HEK293 (cell line): ENCODE results near the gene PMFBP1.

Experiments used
- CTCF ChIA-PET: fragments of 350-600 bp; formaldehyde crosslinking; extraction: SDS; loops from one replicate; lab custom pipeline; 2021; ENCODE audit warnings: antibody characterized with exemption; lab: Yijun Ruan, JAX
- POLR2A ChIA-PET: fragments of 300-600 bp; formaldehyde crosslinking; extraction: SDS; loops from one replicate; lab custom pipeline; 2020; ENCODE audit warnings: antibody characterized with exemption, inconsistent platforms; lab: Yijun Ruan, JAX
- H3K27ac ChIP-seq: fragments of 200-500 bp; sonication (Bioruptor generic); 2 replicates; pipeline ENCODE4 v1.5.1; 2014; ENCODE audit warnings: low read depth, low read length, control low read depth, inconsistent platforms; ENCODE audit errors: extremely low read depth
- H3K36me3 ChIP-seq, 2 experiments: fragments of 200-500 bp in 1 of 2; sonication (Bioruptor generic) in 1 of 2; 1 replicate in 1 of 2; 2 replicates in 1 of 2; pipeline ENCODE4 v1.5.1; 2014 to 2017; ENCODE audit warnings: inconsistent platforms in 2 of 2, low read length in 2 of 2; ENCODE audit not compliant: control insufficient read depth in 2 of 2, insufficient read depth in 1 of 2
- H3K4me1 ChIP-seq: fragments of 200-500 bp; sonication (Bioruptor generic); 2 replicates; pipeline ENCODE4 v1.5.1; 2014; ENCODE audit warnings: mild to moderate bottlenecking, low read length, inconsistent platforms; ENCODE audit not compliant: control insufficient read depth, insufficient read depth
- H3K4me3 ChIP-seq: 2 replicates; pipeline ENCODE4 v1.5.1; 2011; ENCODE audit warnings: low read depth, mild to moderate bottlenecking, control low read depth, low read length, moderate library complexity
- H3K9me3 ChIP-seq: fragments of 200-500 bp; sonication (Bioruptor generic); 2 replicates; pipeline ENCODE4 v1.5.1; 2014; ENCODE audit warnings: low read depth, low read length, inconsistent platforms; ENCODE audit not compliant: control insufficient read depth, insufficient read depth
- BCL11B ChIP-seq: fragments of 450-650 bp; formaldehyde crosslinking; IDR thresholded peaks from 2 replicates; pipeline ENCODE4 v1.5.1; 2016; ENCODE audit warnings: low read depth, missing biosample characterization, missing genetic modification characterization
- GLIS1 ChIP-seq: fragments of 450-650 bp; formaldehyde crosslinking; IDR thresholded peaks from 2 replicates; pipeline ENCODE4 v1.5.1; 2016; ENCODE audit warnings: missing biosample characterization, missing genetic modification characterization
- REPIN1 ChIP-seq: fragments of 450-650 bp; formaldehyde crosslinking; IDR thresholded peaks from 2 replicates; pipeline ENCODE4 v1.5.1; 2017; ENCODE audit warnings: missing biosample characterization, missing genetic modification characterization, low read depth
- SALL2 ChIP-seq: fragments of 450-650 bp; formaldehyde crosslinking; IDR thresholded peaks from 2 replicates; pipeline ENCODE4 v1.5.0; 2017; ENCODE audit warnings: missing biosample characterization, mild to moderate bottlenecking, missing genetic modification characterization, borderline replicate concordance
- ZNF335 ChIP-seq: fragments of 450-650 bp; formaldehyde crosslinking; conservative IDR thresholded peaks from 2 replicates; pipeline ENCODE4 v1.5.1; 2016; ENCODE audit warnings: missing biosample characterization, missing genetic modification characterization
- ZNF404 ChIP-seq: fragments of 450-650 bp; formaldehyde crosslinking; IDR thresholded peaks from 2 replicates; pipeline ENCODE4 v1.5.1; 2017; ENCODE audit warnings: missing biosample characterization, missing genetic modification characterization
- ZNF423 ChIP-seq: fragments of 450-650 bp; formaldehyde crosslinking; IDR thresholded peaks from 2 replicates; pipeline ENCODE4 v1.5.1; 2016; ENCODE audit warnings: missing biosample characterization, missing genetic modification characterization
- ZNF514 ChIP-seq: fragments of 450-650 bp; formaldehyde crosslinking; IDR thresholded peaks from 2 replicates; pipeline ENCODE4 v1.5.1; 2016; ENCODE audit warnings: missing biosample characterization, missing genetic modification characterization
- ZNF654 ChIP-seq: fragments of 450-650 bp; formaldehyde crosslinking; IDR thresholded peaks from 2 replicates; pipeline ENCODE4 v1.5.1; 2016; ENCODE audit warnings: low read depth, missing biosample characterization, missing genetic modification characterization
- ZNF677 ChIP-seq: fragments of 450-650 bp; IDR thresholded peaks from 2 replicates; pipeline ENCODE4 v1.5.0; 2018; ENCODE audit warnings: missing biosample characterization, mild to moderate bottlenecking, missing genetic modification characterization, moderate library complexity
- TF ChIP-seq, protein P1 (sequence below): fragments of 450-650 bp; formaldehyde crosslinking; IDR thresholded peaks from 2 replicates; pipeline ENCODE4 v1.5.1; 2016; ENCODE audit warnings: missing biosample characterization, missing genetic modification characterization

The PMFBP1 gene

DNA sequence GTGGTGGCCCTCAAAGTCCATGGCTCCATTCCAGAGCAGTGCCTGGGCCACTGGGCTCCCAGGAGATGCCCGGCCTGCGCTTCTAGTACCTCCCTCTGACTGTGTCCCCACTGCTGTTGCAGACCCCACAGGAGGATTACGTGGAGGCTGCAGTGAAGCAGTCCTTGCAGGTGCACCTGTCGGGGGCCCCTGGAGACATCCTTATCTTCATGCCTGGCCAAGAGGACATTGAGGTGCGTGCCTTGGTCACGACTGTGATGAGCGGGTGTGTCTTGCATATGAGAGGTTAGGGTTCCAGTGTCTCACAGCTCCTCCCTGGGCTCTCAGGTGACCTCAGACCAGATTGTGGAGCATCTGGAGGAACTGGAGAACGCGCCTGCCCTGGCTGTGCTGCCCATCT lies 67.0 kb downstream of the PMFBP1 start:
- Histone ChIP-seq H3K36me3 (peaks cover 16 to 100% of the 10 kb centered on the region in 2 experiments), H3K9me3 (no peaks in the 10 kb centered on the region), H3K4me1 (no peaks in the 10 kb centered on the region), H3K4me3 (no peak overlapping the region), H3K27ac (no peak overlapping the region)
- ChIA-PET POLR2A (no interaction called here), CTCF (interaction anchor here (1.8 kb wide), 1 partner anchor 38 kb away, joined by 4 read pairs; no protein-coding TSS in a partner anchor)
- no peak for TF ChIP-seq SALL2
- no peak for TF ChIP-seq REPIN1 (tag by site-specific recombination)

DNA sequence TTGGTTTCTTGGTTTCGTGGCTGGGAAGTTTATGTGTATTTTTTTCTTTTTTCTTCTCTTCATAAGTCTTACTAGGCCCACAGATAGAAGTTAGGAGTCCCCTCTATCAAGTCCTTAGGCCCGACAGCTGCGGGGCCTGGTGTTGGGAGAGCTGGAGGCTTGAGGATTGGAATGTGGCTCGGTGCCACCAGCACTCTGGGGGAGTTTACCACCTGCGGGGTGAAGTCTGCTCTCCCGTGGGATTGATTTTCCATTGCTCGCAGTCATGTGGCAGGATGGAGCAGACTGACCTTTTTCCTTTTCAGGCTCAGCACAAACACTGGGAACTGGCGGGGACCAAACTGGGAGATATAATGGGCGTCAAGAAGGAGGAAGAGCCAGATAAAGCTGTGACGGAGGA lies 70.8 kb downstream of the PMFBP1 start:
- H3K9me3 ChIP-seq = no peaks in the 10 kb centered on the region
- peak; percentile 39; the same call in 1 of the 2 replicates for TF ChIP-seq GLIS1 (tag by site-specific recombination)
- no peak for TF ChIP-seq ZNF404 (tag by site-specific recombination)
- TF ChIP-seq, all 188 proteins: peak for 1
- H3K27ac ChIP-seq = no peak overlapping the region
- peaks cover 12 to 99% of the 10 kb centered on the region in 2 experiments for H3K36me3 ChIP-seq
- ChIA-PET CTCF (interaction anchor here (0.9 kb wide), 1 partner anchor 26 kb away, joined by 4 read pairs; no protein-coding TSS in a partner anchor), POLR2A (no interaction called here)
- no peaks in the 10 kb centered on the region for H3K4me1 ChIP-seq
- H3K4me3 ChIP-seq = no peak overlapping the region

DNA sequence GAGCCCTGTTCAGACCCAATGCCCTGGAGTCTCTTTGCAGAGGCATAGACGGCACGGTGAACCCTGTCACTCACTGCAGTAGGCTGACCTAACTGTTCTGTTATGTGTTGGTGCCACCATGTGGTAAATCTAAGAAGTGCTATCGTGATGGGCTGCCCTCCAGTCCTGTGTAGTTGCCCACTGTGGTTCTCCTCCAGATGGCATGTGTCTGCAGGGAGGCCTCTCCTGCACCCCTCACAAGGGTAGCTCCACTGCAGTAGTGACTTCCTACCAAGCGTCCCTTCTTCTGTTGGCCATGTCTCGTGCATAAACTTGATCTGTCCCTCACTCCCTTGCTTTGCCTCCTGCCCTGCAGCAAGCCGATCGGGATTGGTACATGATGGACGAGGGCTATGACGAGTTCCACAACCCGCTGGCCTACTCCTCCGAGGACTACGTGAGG lies 72.6 kb downstream of the PMFBP1 start:
- Histone ChIP-seq H3K4me3 (no peak overlapping the region), H3K27ac (no peak overlapping the region), H3K4me1 (peaks cover 4% of the 10 kb centered on the region; the same call in 1 of the 2 replicates), H3K36me3 (peaks cover 12 to 87% of the 10 kb centered on the region in 2 experiments), H3K9me3 (no peaks in the 10 kb centered on the region)
- ChIA-PET CTCF (interaction anchor here (0.8 to 1.6 kb wide), 7 partner anchors 9 to 33 kb away, joined by 3 to 9 read pairs (median 5); no protein-coding TSS in a partner anchor), POLR2A (no interaction called here)
- TF ChIP-seq, protein P1, sequence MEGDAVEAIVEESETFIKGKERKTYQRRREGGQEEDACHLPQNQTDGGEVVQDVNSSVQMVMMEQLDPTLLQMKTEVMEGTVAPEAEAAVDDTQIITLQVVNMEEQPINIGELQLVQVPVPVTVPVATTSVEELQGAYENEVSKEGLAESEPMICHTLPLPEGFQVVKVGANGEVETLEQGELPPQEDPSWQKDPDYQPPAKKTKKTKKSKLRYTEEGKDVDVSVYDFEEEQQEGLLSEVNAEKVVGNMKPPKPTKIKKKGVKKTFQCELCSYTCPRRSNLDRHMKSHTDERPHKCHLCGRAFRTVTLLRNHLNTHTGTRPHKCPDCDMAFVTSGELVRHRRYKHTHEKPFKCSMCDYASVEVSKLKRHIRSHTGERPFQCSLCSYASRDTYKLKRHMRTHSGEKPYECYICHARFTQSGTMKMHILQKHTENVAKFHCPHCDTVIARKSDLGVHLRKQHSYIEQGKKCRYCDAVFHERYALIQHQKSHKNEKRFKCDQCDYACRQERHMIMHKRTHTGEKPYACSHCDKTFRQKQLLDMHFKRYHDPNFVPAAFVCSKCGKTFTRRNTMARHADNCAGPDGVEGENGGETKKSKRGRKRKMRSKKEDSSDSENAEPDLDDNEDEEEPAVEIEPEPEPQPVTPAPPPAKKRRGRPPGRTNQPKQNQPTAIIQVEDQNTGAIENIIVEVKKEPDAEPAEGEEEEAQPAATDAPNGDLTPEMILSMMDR (tag by site-specific recombination) = peak; percentile 63
- TF ChIP-seq ZNF654 = peak; percentile 53
- no peak for TF ChIP-seq ZNF514 (tag by site-specific recombination)
- no peak for TF ChIP-seq ZNF677 (tag by site-specific recombination)

DNA sequence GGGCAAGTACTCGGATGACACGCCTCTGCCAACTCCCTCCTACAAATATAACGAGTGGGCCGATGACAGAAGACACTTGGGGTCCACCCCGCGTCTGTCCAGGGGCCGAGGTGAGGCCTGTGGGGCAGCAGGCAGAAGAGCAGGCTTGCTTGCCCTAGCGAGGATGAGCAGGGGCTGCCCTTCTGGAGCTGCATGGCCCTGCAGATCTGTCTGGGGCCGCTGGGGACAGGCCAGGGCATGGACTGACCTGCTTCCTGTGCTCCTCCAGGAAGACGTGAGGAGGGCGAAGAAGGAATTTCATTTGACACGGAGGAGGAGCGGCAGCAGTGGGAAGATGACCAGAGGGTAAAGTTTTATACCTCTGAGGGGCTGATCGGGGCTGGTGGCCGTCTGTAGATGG lies 73.0 kb downstream of the PMFBP1 start:
- Histone ChIP-seq H3K4me1 (peaks cover 4% of the 10 kb centered on the region; the same call in 1 of the 2 replicates), H3K36me3 (peaks cover 12 to 82% of the 10 kb centered on the region in 2 experiments), H3K9me3 (no peaks in the 10 kb centered on the region), H3K27ac (no peak overlapping the region), H3K4me3 (no peak overlapping the region)
- no peak for TF ChIP-seq ZNF423
- ChIA-PET CTCF (interaction anchor here (0.6 to 1.3 kb wide), 3 partner anchors 30 to 831 kb away, joined by 3 to 6 read pairs (median 5); no protein-coding TSS in a partner anchor), POLR2A (no interaction called here)

DNA sequence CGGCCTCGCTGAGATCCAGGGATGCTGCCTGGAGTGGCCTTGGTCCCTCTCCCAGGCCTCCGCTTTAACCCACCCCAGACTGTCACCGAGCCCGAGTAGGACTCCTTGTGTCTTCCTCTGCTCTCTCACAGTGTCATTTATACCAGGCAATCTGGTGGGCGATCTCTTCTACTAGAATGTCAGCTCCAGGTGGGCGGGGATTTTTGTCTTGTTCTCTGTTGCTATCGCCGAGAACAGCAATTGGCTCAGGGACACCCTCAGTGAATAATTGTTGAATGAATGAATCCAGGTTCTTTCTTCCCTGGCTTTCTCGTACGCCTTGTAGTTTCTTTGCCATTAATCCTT lies 77.7 kb downstream of the PMFBP1 start:
- POLR2A ChIA-PET = interaction anchor here (1.2 to 1.4 kb wide), 3 partner anchors 11 to 960 kb away, joined by 4 to 7 read pairs (median 5); no protein-coding TSS in a partner anchor
- no peaks in the 10 kb centered on the region for H3K9me3 ChIP-seq
- H3K27ac ChIP-seq = peak overlapping the region; percentile 40; the same call in 1 of the 2 replicates
- H3K36me3 ChIP-seq = peaks cover 0 to 56% of the 10 kb centered on the region in 2 experiments; a peak in 2 of 3 replicates
- H3K4me1 ChIP-seq = peaks cover 4% of the 10 kb centered on the region; the same call in 1 of the 2 replicates
- CTCF ChIA-PET = interaction anchor here (0.6 to 2.3 kb wide), 8 partner anchors 11 to 856 kb away, joined by 3 to 5 read pairs (median 3); no protein-coding TSS in a partner anchor
- H3K4me3 ChIP-seq = peak overlapping the region; percentile 72
- TF ChIP-seq BCL11B (no peak), ZNF335 (tag by site-specific recombination) (peak; percentile 97; the same call in 1 of the 2 replicates)
